GM23338 (cell line): ENCODE measurements around the gene LIF. TPM values are rescaled to one million over a fixed set of nuclear protein-coding genes. Genes with fewer than 3 reads are reported as not detected.

Experiments used
- ATAC-seq: fragments of 200-7000 bp; cut with Tn5 transposase; 3 replicates; pipeline ENCODE4 v1.9.1; 2020
- DNase-seq: peaks from one replicate; pipeline ENCODE4 v3.0.0-alpha.2; 2015; ENCODE audit warnings: low spot score
- H2AFZ ChIP-seq: fragments of 200-600 bp; sonication (generic); 2 replicates; pipeline ENCODE4 v1.8.0; 2016; ENCODE audit warnings: antibody characterized with exemption, mild to moderate bottlenecking, moderate library complexity
- H3F3A ChIP-seq: fragments of 200-600 bp; sonication (generic); replicated peaks from 2 replicates; pipeline ENCODE4 v1.8.0; 2017; ENCODE audit warnings: antibody characterized with exemption, mixed run types, low read depth
- H3K27ac ChIP-seq: fragments of 200-600 bp; sonication (generic); 2 replicates; pipeline ENCODE4 v1.6.1; 2016; ENCODE audit warnings: low read depth
- H3K27me3 ChIP-seq: fragments of 200-600 bp; sonication (generic); 2 replicates; pipeline ENCODE4 v1.8.0; 2016; ENCODE audit warnings: mild to moderate bottlenecking, mixed run types, moderate library complexity; ENCODE audit not compliant: insufficient read depth
- H3K36me3 ChIP-seq: fragments of 200-600 bp; sonication (generic); 2 replicates; pipeline ENCODE4 v1.8.0; 2016; ENCODE audit warnings: mild to moderate bottlenecking; ENCODE audit not compliant: insufficient read depth
- H3K4me1 ChIP-seq: fragments of 200-600 bp; sonication (generic); 2 replicates; pipeline ENCODE4 v1.8.0; 2016; ENCODE audit warnings: mild to moderate bottlenecking, moderate library complexity; ENCODE audit not compliant: insufficient read depth
- H3K4me2 ChIP-seq: fragments of 200-600 bp; sonication (generic); 2 replicates; pipeline ENCODE4 v1.7.1; 2017; ENCODE audit warnings: mixed run types
- H3K4me3 ChIP-seq: fragments of 200-600 bp; sonication (generic); 2 replicates; pipeline ENCODE4 v1.6.1; 2016; ENCODE audit warnings: mixed run types
- H3K79me2 ChIP-seq: fragments of 200-600 bp; sonication (generic); replicated peaks from 2 replicates; pipeline ENCODE4 v1.8.0; 2017; ENCODE audit warnings: mild to moderate bottlenecking; ENCODE audit not compliant: insufficient read depth
- H3K9me2 ChIP-seq: fragments of 200-600 bp; sonication (generic); 2 replicates; pipeline ENCODE4 v1.8.0; 2017; ENCODE audit not compliant: insufficient read depth
- H4K20me1 ChIP-seq: fragments of 200-600 bp; sonication (generic); replicated peaks from 2 replicates; pipeline ENCODE4 v1.8.0; 2017; ENCODE audit warnings: mild to moderate bottlenecking; ENCODE audit not compliant: insufficient read depth
- H3K27ac Mint-ChIP-seq: 2 replicates; pipeline ENCODE4 v1.8.0; 2020; ENCODE audit warnings: inconsistent platforms, mild to moderate bottlenecking, moderate library complexity, mixed read lengths
- H3K27me3 Mint-ChIP-seq: 3 replicates; pipeline ENCODE4 v1.8.0; 2022; ENCODE audit warnings: low read depth, mild to moderate bottlenecking, moderate library complexity, mixed read lengths, inconsistent platforms; ENCODE audit not compliant: insufficient read depth, poor library complexity
- H3K36me3 Mint-ChIP-seq: 3 replicates; pipeline ENCODE4 v1.8.0; 2021; ENCODE audit warnings: low read depth, mild to moderate bottlenecking, inconsistent platforms, moderate library complexity, mixed read lengths
- H3K4me1 Mint-ChIP-seq: 3 replicates; pipeline ENCODE4 v1.8.0; 2020; ENCODE audit warnings: mild to moderate bottlenecking, inconsistent platforms, mixed read lengths
- H3K4me3 Mint-ChIP-seq: 3 replicates; pipeline ENCODE4 v1.8.0; 2021; ENCODE audit warnings: moderate library complexity, mild to moderate bottlenecking, inconsistent platforms, mixed read lengths
- H3K9me3 Mint-ChIP-seq: 3 replicates; pipeline ENCODE4 v1.8.0; 2020; ENCODE audit warnings: moderate library complexity, mild to moderate bottlenecking, inconsistent platforms, mixed read lengths
- CREB1 ChIP-seq: fragments of 250-450 bp; sonication (Bioruptor Pico); IDR thresholded peaks from 2 replicates; pipeline ENCODE4 v1.5.0; 2020; ENCODE audit warnings: low read depth, mild to moderate bottlenecking, moderate library complexity
- CTCF ChIP-seq, 2 experiments: fragments of 200-600 bp in 1 of 2; sonication (generic) in 1 of 2; conservative IDR thresholded peaks; 2 replicates each; pipeline versions ENCODE4 v1.5.1 to v1.6.1; 2016 to 2017; ENCODE audit warnings: antibody characterized with exemption in 2 of 2, low read depth in 2 of 2, mild to moderate bottlenecking in 2 of 2, moderate library complexity in 1 of 2
- ETS1 ChIP-seq: IDR thresholded peaks from 2 replicates; pipeline ENCODE4 v1.6.1; 2016; ENCODE audit warnings: antibody characterized with exemption
- JUNB ChIP-seq: IDR thresholded peaks from one replicate; pipeline ENCODE4 v1.6.1; 2016; ENCODE audit warnings: antibody characterized with exemption; ENCODE audit not compliant: unreplicated experiment
- NANOG ChIP-seq: IDR thresholded peaks from 2 replicates; pipeline ENCODE4 v1.6.1; 2016; ENCODE audit warnings: antibody characterized with exemption, borderline replicate concordance
- POLR2AphosphoS5 ChIP-seq: IDR thresholded peaks from 2 replicates; pipeline ENCODE4 v1.6.1; 2016; ENCODE audit warnings: antibody characterized with exemption, low read depth
- REST ChIP-seq: IDR thresholded peaks from one replicate; pipeline ENCODE4 v1.6.1; 2018; ENCODE audit warnings: antibody characterized with exemption; ENCODE audit not compliant: unreplicated experiment
- STAT1 ChIP-seq: IDR thresholded peaks from one replicate; pipeline ENCODE4 v1.6.1; 2016; ENCODE audit warnings: antibody characterized with exemption; ENCODE audit not compliant: unreplicated experiment
- ZNF331 ChIP-seq: fragments of 250-450 bp; sonication (Bioruptor Pico); IDR thresholded peaks from 2 replicates; pipeline ENCODE4 v1.5.0; 2020; ENCODE audit warnings: low read depth, mild to moderate bottlenecking, moderate library complexity
- ZNF462 ChIP-seq: fragments of 250-450 bp; sonication (Bioruptor Pico); IDR thresholded peaks from 2 replicates; pipeline ENCODE4 v1.5.0; 2020; ENCODE audit warnings: mild to moderate bottlenecking, moderate library complexity
- polyA plus RNA-seq: library from polyadenylated mRNA; unstranded; fragments of >200 nt; fragmentation: Nextera tagmentation; extraction: Ambion mirVana; gene quantifications from 2 replicates; pipeline ENCODE4 v1.2.1, GENCODE V29; 2016
- total RNA-seq: library from RNA; depleted of rRNA; stranded (reverse); fragments of >200 nt; shearing (Covaris generic); gene quantifications from 2 replicates; pipeline ENCODE4 v1.2.3, GENCODE V29; 2014

LIF gene
- total and polyA plus RNA-seq, 2 experiments from 2014 or later, result 1.8 to 3.6 TPM

- no peak for TF ChIP-seq STAT1
- TF ChIP-seq REST, result no peak
- TF ChIP-seq CREB1 (CRISPR knock-in tag), result no peak
- TF ChIP-seq ZNF331, result no peak
- TF ChIP-seq ETS1, result no peak
- TF ChIP-seq NANOG, result no peak
Observed at GRCh38 chr22:30212363-30212995, 34.1 kb downstream of the LIF start (continued).

DNA sequence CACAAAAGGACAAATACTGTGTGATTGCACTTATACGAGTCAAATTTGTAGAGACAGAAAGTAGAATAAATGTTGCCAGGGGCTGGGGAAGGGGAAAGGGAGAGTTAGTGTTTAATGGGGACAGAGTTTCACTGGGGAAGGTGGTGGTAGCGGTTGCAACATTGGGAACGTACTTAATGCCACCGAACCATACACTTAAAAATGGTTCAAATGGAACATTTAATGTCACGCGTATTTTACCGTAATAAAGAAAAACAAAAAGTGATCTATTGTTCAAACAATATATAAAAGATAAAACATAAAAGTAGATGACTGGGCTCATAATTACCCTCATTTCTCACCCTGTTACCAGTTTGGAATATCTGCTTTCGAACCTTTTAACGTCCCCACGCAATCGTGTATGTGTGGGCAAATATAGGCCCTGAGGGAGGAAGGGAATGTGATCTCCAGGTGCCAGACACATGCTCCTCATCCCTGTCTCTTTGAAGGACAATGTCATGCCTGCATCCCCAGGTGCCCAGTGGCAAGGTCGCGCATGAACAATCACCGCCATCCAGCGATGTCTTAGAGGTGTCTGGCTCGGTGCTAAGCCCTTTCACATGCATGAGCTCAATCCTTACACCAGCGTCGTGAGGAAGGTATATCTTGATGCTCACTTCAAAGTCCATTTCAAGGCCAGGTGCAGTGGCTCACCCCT, 35.3 kb downstream of the LIF start:
- no peak for ATAC-seq
- no peak overlapping the region for H3K4me3 ChIP-seq
- Mint-ChIP-seq H3K27ac (no peak overlapping the region), H3K27me3 (peaks cover 14% of the 10 kb centered on the region), H3K9me3 (no peaks in the 10 kb centered on the region; the same call in 2 of the 3 replicates), H3K4me3 (no peak overlapping the region), H3K36me3 (no peaks in the 10 kb centered on the region), H3K4me1 (peaks cover 28% of the 10 kb centered on the region)
- no peak overlapping the region for H3K27ac ChIP-seq
- H2AFZ ChIP-seq, result no peak overlapping the region
- peaks cover 10% of the 10 kb centered on the region for H3K4me1 ChIP-seq
- no peaks in the 10 kb centered on the region for H3K79me2 ChIP-seq
- no peaks in the 10 kb centered on the region for H3K9me2 ChIP-seq
- DNase-seq, result no peak
- H3F3A ChIP-seq, result no peaks in the 10 kb centered on the region
- H3K27me3 ChIP-seq, result no peaks in the 10 kb centered on the region
- no peaks in the 10 kb centered on the region for H4K20me1 ChIP-seq
- H3K4me2 ChIP-seq, result no peak overlapping the region
- no peaks in the 10 kb centered on the region for H3K36me3 ChIP-seq
- TF ChIP-seq ZNF462 (CRISPR knock-in tag), result no peak
- TF ChIP-seq CTCF (conservative IDR thresholded peaks at IDR 0.05; ENCODE audit: low read depth in 2 of 2), result no peak
- TF ChIP-seq JUNB, result no peak
- no peak for TF ChIP-seq CREB1 (CRISPR knock-in tag)
- no peak for TF ChIP-seq POLR2AphosphoS5
- TF ChIP-seq ETS1, result no peak
